ENCODE measurements around the gene ZNF850.

Gene ZNF850

GRCh38 chr19:36685835-36686234, 86.8 kb downstream of the ZNF850 start:
- Histone ChIP-seq H3K4ac (ENCODE audit: low read depth in 1 of 2, low read length in 2 of 2) (no peak overlapping the region), H3K27me3 (ENCODE audit: control insufficient read depth in 1 of 2, insufficient read depth in 1 of 2, low read length in 2 of 2) (no peaks in the 10 kb centered on the region), H3K36me3 (ENCODE audit: control insufficient read depth in 1 of 2, insufficient read depth in 2 of 2, low read depth in 1 of 2, low read length in 2 of 2) (peaks cover 15 to 33% of the 10 kb centered on the region in 2 experiments), H2BK15ac (ENCODE audit: low read depth, poor library complexity, severe bottlenecking) (no peak overlapping the region), H2BK5ac (ENCODE audit: low read depth, low read length, poor library complexity, severe bottlenecking) (no peak overlapping the region), H2AFZ (ENCODE audit: low read depth, low read length) (no peak overlapping the region), H2BK12ac (ENCODE audit: low read length in 2 of 2) (no peak overlapping the region), H2BK120ac (ENCODE audit: low read depth, low read length) (no peak overlapping the region), H3K27ac (ENCODE audit: low read length, poor library complexity, severe bottlenecking) (no peak overlapping the region), H3K4me1 (ENCODE audit: control insufficient read depth, insufficient read depth, low read depth, low read length) (peaks cover 4% of the 10 kb centered on the region), H2AK5ac (ENCODE audit: low read length, severe bottlenecking) (no peak overlapping the region), H3K14ac (ENCODE audit: low read length in 2 of 2) (no peak overlapping the region), H3K9me3 (ENCODE audit: control insufficient read depth, low read length) (peaks cover 26% of the 10 kb centered on the region), H3K4me2 (ENCODE audit: low read length, poor library complexity, severe bottlenecking) (no peak overlapping the region), H3K9ac (ENCODE audit: low read length) (no peak overlapping the region), H4K91ac (ENCODE audit: low read length) (no peak overlapping the region), H3K18ac (ENCODE audit: low read depth in 1 of 2, low read length in 2 of 2) (no peak overlapping the region), H3K23ac (ENCODE audit: low read length in 2 of 2) (no peak overlapping the region), H3K79me1 (replicated peaks; ENCODE audit: low read length, poor library complexity, severe bottlenecking) (peaks cover 28% of the 10 kb centered on the region), H4K8ac (ENCODE audit: low read length) (no peak overlapping the region), H3K4me3 (ENCODE audit: insufficient read depth in 1 of 2, low read depth in 1 of 2, low read length in 2 of 2) (peak overlapping the region in 1 of 2 experiments; percentile 92)
- 100% methylated on average over 2 of the region's 2 CpGs for WGBS
- no peak for DNase-seq

- no peak overlapping the region for H3K27ac ChIP-seq (ENCODE audit: low read length, poor library complexity, severe bottlenecking)
- H3K27me3 ChIP-seq (ENCODE audit: control insufficient read depth in 1 of 2, insufficient read depth in 1 of 2, low read length in 2 of 2): no peaks in the 10 kb centered on the region
- H2BK5ac ChIP-seq (ENCODE audit: low read depth, low read length, poor library complexity, severe bottlenecking): no peak overlapping the region
- no peak overlapping the region for H4K8ac ChIP-seq (ENCODE audit: low read length)
- no peak overlapping the region for H2AFZ ChIP-seq (ENCODE audit: low read depth, low read length)
- H2BK12ac ChIP-seq (ENCODE audit: low read length in 2 of 2): no peak overlapping the region
- H3K9ac ChIP-seq (ENCODE audit: low read length): no peak overlapping the region
- no peak overlapping the region for H3K18ac ChIP-seq (ENCODE audit: low read depth in 1 of 2, low read length in 2 of 2)
- H3K79me1 ChIP-seq (replicated peaks; ENCODE audit: low read length, poor library complexity, severe bottlenecking): peaks cover 16% of the 10 kb centered on the region
- H2AK5ac ChIP-seq (ENCODE audit: low read length, severe bottlenecking): no peak overlapping the region
- H3K4ac ChIP-seq (ENCODE audit: low read depth in 1 of 2, low read length in 2 of 2): no peak overlapping the region
- H3K9me3 ChIP-seq (ENCODE audit: control insufficient read depth, low read length): peaks cover 46% of the 10 kb centered on the region
- no peak for DNase-seq
- no peak overlapping the region for H3K14ac ChIP-seq (ENCODE audit: low read length in 2 of 2)
- no peak overlapping the region for H2BK15ac ChIP-seq (ENCODE audit: low read depth, poor library complexity, severe bottlenecking)
- no peaks in the 10 kb centered on the region for H3K4me1 ChIP-seq (ENCODE audit: control insufficient read depth, insufficient read depth, low read depth, low read length)
- H4K91ac ChIP-seq (ENCODE audit: low read length): no peak overlapping the region
- H3K4me3 ChIP-seq (ENCODE audit: insufficient read depth in 1 of 2, low read depth in 1 of 2, low read length in 2 of 2): no peak overlapping the region
- H3K36me3 ChIP-seq (ENCODE audit: control insufficient read depth in 1 of 2, insufficient read depth in 2 of 2, low read depth in 1 of 2, low read length in 2 of 2): peaks cover 17 to 36% of the 10 kb centered on the region in 2 experiments
- no peak overlapping the region for H2BK120ac ChIP-seq (ENCODE audit: low read depth, low read length)
- H3K4me2 ChIP-seq (ENCODE audit: low read length, poor library complexity, severe bottlenecking): no peak overlapping the region
- no peak overlapping the region for H3K23ac ChIP-seq (ENCODE audit: low read length in 2 of 2)
Measured at GRCh38 chr19:36679455-36679854, 93.2 kb downstream of the ZNF850 start.

- Histone ChIP-seq H3K4me1 (ENCODE audit: control insufficient read depth, insufficient read depth, low read depth, low read length) (no peaks in the 10 kb centered on the region), H2AFZ (ENCODE audit: low read depth, low read length) (no peak overlapping the region), H3K23ac (ENCODE audit: low read length in 2 of 2) (no peak overlapping the region), H3K9ac (ENCODE audit: low read length) (no peak overlapping the region), H3K4ac (ENCODE audit: low read depth in 1 of 2, low read length in 2 of 2) (no peak overlapping the region), H2BK120ac (ENCODE audit: low read depth, low read length) (no peak overlapping the region), H3K79me1 (replicated peaks; ENCODE audit: low read length, poor library complexity, severe bottlenecking) (peaks cover 29% of the 10 kb centered on the region), H2AK5ac (ENCODE audit: low read length, severe bottlenecking) (no peak overlapping the region), H3K18ac (ENCODE audit: low read depth in 1 of 2, low read length in 2 of 2) (no peak overlapping the region), H3K27ac (ENCODE audit: low read length, poor library complexity, severe bottlenecking) (no peak overlapping the region), H2BK15ac (ENCODE audit: low read depth, poor library complexity, severe bottlenecking) (no peak overlapping the region), H3K14ac (ENCODE audit: low read length in 2 of 2) (no peak overlapping the region), H3K36me3 (ENCODE audit: control insufficient read depth in 1 of 2, insufficient read depth in 2 of 2, low read depth in 1 of 2, low read length in 2 of 2) (peaks cover 14 to 19% of the 10 kb centered on the region in 2 experiments), H2BK5ac (ENCODE audit: low read depth, low read length, poor library complexity, severe bottlenecking) (no peak overlapping the region), H4K8ac (ENCODE audit: low read length) (no peak overlapping the region), H3K4me2 (ENCODE audit: low read length, poor library complexity, severe bottlenecking) (no peak overlapping the region), H4K91ac (ENCODE audit: low read length) (no peak overlapping the region), H2BK12ac (ENCODE audit: low read length in 2 of 2) (no peak overlapping the region), H3K4me3 (ENCODE audit: insufficient read depth in 1 of 2, low read depth in 1 of 2, low read length in 2 of 2) (no peak overlapping the region), H3K27me3 (ENCODE audit: control insufficient read depth in 1 of 2, insufficient read depth in 1 of 2, low read length in 2 of 2) (no peaks in the 10 kb centered on the region), H3K9me3 (ENCODE audit: control insufficient read depth, low read length) (peaks cover 61% of the 10 kb centered on the region)
- no peak for DNase-seq
- 86% methylated on average over 2 of the region's 2 CpGs for WGBS
Measured at GRCh38 chr19:36674201-36674600, 98.4 kb downstream of the ZNF850 start.

GRCh38 chr19:36672368-36672767, 100.2 kb downstream of the ZNF850 start:
- H3K4me1 ChIP-seq (ENCODE audit: control insufficient read depth, insufficient read depth, low read depth, low read length): peaks cover 6% of the 10 kb centered on the region
- no peak overlapping the region for H4K91ac ChIP-seq (ENCODE audit: low read length)
- H3K23ac ChIP-seq (ENCODE audit: low read length in 2 of 2): no peak overlapping the region
- H3K14ac ChIP-seq (ENCODE audit: low read length in 2 of 2): no peak overlapping the region
- no peak overlapping the region for H2BK12ac ChIP-seq (ENCODE audit: low read length in 2 of 2)
- no peaks in the 10 kb centered on the region for H3K27me3 ChIP-seq (ENCODE audit: control insufficient read depth in 1 of 2, insufficient read depth in 1 of 2, low read length in 2 of 2)
- no peak overlapping the region for H3K4me2 ChIP-seq (ENCODE audit: low read length, poor library complexity, severe bottlenecking)
- H2BK5ac ChIP-seq (ENCODE audit: low read depth, low read length, poor library complexity, severe bottlenecking): no peak overlapping the region
- no peak overlapping the region for H2BK15ac ChIP-seq (ENCODE audit: low read depth, poor library complexity, severe bottlenecking)
- DNase-seq: no peak
- no peak overlapping the region for H2BK120ac ChIP-seq (ENCODE audit: low read depth, low read length)
- peaks cover 11 to 14% of the 10 kb centered on the region in 2 experiments for H3K36me3 ChIP-seq (ENCODE audit: control insufficient read depth in 1 of 2, insufficient read depth in 2 of 2, low read depth in 1 of 2, low read length in 2 of 2)
- H3K4ac ChIP-seq (ENCODE audit: low read depth in 1 of 2, low read length in 2 of 2): no peak overlapping the region
- H3K9me3 ChIP-seq (ENCODE audit: control insufficient read depth, low read length): peaks cover 49% of the 10 kb centered on the region
- no peak overlapping the region for H3K18ac ChIP-seq (ENCODE audit: low read depth in 1 of 2, low read length in 2 of 2)
- peaks cover 38% of the 10 kb centered on the region for H3K79me1 ChIP-seq (replicated peaks; ENCODE audit: low read length, poor library complexity, severe bottlenecking)
- no peak overlapping the region for H2AK5ac ChIP-seq (ENCODE audit: low read length, severe bottlenecking)
- H3K9ac ChIP-seq (ENCODE audit: low read length): no peak overlapping the region
- H3K4me3 ChIP-seq (ENCODE audit: insufficient read depth in 1 of 2, low read depth in 1 of 2, low read length in 2 of 2): peak overlapping the region in 1 of 2 experiments; percentile 29
- no peak overlapping the region for H2AFZ ChIP-seq (ENCODE audit: low read depth, low read length)
- H4K8ac ChIP-seq (ENCODE audit: low read length): no peak overlapping the region
- WGBS: 100% methylated on average over 1 of the region's 1 CpG
- H3K27ac ChIP-seq (ENCODE audit: low read length, poor library complexity, severe bottlenecking): no peak overlapping the region
